ENCODE measurements around the gene KIAA0825.

KIAA0825 gene

DNA sequence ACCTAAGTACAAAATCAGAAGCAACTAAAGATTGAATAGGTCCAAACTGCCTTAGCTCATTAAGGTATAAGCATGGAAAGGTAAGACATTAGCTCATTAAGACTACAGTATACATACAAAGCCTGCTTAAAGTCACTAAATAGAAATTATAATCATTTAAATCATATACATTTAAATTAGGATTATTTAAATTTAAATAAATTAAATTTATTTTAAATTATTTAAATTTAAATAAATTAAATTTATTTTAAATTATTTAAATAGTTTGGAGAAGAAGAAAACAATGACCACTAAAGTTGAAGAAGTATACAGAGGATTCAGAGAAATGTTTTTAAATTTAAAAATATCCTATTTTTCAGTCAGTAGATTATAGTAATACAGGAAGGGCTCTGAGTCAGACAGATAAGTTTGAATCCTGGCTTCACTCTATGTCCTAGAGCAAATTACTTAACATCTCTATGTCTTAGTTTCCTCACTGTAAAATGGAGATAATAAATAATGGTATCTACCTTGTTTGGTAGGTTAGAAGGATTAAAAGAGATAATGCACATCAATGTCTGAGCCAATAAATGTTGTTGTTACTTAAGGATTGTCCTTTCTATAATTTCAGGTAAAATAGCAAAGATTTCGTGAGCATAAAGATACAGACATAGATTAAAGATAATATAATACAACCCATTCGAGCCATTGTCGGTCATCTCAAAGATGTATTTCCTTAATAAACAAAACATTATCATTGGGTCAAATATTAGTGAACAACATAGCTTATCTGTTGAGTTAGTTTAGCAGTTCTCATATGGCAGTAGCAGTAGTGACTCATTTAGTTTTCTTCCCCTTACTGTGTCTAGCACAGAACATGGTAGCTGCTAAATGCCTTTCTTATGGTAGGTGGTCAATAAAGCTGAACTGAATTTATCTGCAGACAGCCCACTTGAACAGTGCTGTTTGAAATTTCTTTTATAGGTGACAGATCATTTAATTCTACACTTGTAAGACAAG lies 100.6 kb downstream of the KIAA0825 start:
- intact Hi-C loops (cut with DNase I) = no loop called here

DNA sequence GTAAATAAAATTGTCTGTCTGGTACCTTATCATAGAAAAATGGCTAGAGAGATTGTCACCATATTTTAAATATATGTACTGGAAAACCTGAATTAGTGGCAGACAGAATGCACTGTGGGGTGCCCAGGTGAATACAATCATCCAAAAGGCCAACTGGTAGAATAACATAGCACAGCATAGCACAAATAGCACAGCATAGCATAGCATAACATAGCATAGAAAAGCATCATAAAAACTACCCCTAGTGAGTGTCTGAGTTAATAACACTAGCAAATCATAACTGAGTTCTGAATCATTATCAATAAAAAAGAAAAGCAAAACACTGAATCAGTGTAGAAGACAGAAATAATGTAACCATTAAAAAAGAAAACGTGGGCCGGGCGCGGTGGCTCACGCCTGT lies 102.3 kb downstream of the KIAA0825 start:
- intact Hi-C loops (cut with DNase I) = no loop called here
- DNase-seq = no peak

More for the DNA sequence above, 100.6 kb downstream of the KIAA0825 start:
- DNase-seq = no peak

DNA sequence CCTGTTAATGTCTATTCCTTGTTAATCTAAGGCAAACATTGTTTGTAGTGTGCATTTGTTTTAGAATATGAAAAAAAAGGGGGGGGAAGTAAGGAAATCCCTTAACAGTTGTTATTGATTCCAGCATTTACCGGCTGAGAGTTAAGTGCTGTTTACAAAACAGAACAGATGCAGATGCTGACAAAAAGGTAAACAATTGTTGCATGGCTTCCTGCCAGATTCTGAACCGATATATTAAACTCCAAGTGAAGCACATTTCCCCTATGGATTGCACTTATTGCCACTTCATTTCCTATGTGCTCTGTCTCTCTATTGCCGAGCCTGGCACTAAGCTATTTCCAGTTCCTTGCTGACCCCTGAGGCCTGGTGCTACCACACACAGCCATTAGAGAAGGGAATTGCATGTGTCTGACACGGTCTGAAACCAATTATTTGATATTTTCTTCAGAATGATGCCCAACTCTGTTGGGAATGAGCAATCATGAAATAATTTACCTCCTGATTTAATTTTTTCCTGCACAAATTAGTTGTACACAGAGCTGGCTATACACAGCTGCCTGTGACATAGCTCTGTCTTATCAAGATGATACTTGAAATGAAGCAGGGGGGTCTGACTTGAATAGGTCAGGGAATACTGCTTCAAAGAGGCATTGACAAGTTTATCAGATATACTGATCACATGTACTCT lies 109.8 kb downstream of the KIAA0825 start:
- no peak for DNase-seq
- intact Hi-C loops (cut with DNase I) = no loop called here

DNA sequence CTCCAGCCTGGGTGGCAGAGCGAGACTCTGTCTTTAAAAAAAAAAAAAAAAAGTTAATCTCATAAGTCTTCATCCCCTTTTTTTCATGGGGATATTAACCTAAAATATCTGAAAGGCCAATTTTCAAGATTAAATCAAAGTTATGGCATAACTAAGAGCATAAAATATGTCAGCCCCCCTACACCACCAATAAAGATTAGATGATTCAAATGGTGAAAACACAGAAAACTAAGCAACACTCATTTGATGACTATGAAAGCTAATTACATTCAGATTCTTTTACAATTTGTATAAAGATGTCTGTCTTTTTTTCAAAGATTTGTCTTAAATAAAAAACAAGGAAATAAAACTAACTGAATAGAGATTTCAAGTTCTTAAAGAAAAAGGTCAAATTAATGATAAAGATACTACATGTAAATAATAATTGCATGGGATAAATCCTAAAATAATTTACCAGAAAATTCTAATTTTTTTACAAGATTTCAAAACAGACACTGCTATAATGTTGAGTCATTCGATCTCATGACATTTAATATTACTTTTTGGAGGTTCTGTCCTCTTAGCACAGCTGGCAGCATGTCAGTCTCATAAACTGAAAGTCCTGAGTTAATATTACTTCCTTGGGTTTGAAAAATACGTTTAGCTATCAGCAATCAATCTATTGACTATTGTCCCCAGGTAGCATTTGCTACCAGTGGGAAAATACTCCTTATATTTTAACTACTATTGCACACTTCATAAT lies 112.9 kb downstream of the KIAA0825 start:
- intact Hi-C loops (cut with DNase I) = no loop called here
- no peak for DNase-seq

DNA sequence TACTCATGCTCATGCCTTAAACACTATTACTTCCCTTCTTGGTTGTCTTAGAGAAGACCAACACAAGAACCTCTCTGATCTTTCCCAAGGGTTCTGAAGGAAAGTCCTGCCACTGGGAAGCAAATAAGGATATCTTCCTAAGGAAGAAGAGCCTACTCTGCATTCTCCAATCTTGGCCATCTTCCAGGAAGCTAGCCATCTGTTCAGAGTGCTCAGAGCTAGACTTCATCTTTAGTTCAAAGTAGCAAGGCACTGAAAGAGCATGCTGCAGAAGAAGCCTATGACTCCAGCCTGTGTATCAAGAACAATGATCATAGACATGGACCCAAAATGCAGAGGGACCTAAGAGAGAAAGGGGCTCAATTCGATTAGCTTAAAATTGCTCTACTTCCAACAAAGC lies 114.7 kb downstream of the KIAA0825 start:
- intact Hi-C loops (cut with DNase I) = no loop called here
- DNase-seq = no peak

DNA sequence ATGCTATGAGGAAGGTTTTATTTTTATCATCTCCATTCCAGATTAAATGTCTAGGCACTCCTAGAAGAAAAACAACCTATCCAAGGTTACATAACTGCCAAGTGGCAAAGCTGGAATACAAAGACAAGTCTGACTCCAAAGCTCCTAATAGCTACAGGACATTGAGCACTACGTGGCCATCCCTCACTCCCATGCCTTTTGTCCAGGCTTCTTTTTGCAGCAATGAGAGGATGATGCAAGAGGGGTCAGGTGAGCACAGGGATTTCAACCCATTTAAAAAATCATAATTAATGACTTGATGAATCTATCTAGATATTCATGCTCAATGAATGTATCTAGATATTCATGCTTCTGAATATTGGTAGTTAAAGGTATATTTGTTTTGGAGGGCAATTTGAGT lies 117.0 kb downstream of the KIAA0825 start:
- intact Hi-C loops (cut with DNase I) = no loop called here
- no peak for DNase-seq

DNA sequence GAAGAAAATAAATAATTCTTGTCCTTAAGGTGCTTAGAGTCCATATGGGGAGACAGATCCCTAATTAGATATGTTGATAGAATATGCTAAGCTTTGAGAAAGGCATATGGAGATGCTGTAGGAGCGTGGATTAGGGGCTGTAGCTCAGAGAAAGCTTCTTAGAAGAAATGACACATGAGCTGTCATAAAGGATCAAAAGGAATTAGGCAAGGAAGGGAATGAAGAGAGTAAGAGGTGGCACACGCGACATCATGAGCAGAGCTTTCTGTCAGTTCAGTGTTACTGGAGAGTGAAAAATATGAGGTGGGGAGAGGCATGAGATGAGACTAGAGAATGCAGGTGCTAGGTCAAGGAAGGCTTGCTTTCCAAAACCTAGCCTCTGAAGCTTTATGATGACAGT lies 118.6 kb downstream of the KIAA0825 start:
- intact Hi-C loops (cut with DNase I) = no loop called here
- DNase-seq = no peak

DNA sequence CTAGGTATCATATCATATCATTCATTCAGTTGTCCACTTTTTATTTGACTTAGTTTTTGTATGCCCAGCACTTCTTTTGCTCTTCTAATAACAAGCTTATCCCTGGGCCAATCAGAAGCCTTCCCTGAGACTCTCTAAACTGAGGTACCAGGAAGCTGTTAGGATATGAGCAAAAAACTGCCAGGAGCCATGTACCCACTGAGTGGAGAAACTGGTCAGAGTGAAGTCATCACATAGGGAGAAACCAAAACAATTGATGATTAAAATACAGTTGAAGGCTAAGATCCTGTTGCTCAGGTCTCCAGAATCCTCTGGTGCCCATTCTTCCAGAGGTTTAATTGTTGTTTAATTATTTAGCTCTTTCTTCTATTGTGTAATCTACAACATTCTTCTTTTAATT lies 120.2 kb downstream of the KIAA0825 start:
- intact Hi-C loops (cut with DNase I) = no loop called here
- no peak for DNase-seq

DNA sequence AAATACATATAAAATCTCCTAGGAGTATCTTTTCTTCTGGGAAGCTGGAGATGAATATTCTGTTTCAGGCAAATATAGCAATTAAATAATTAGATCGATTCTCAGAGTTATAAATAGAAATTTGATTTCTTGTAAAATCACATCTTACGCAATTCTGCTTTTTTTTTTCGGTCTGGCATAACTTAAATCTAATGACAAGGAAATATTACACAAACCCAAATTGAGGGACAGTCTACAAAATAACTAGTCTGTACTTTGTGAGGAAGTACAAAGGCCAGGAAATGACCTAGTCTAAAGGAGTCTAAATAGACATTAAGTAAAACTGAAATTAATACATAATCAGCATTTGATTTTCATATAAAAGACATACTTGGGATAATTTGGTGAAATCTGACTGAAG lies 133.3 kb downstream of the KIAA0825 start:
- DNase-seq = no peak
- intact Hi-C loops (cut with DNase I) = no loop called here

DNA sequence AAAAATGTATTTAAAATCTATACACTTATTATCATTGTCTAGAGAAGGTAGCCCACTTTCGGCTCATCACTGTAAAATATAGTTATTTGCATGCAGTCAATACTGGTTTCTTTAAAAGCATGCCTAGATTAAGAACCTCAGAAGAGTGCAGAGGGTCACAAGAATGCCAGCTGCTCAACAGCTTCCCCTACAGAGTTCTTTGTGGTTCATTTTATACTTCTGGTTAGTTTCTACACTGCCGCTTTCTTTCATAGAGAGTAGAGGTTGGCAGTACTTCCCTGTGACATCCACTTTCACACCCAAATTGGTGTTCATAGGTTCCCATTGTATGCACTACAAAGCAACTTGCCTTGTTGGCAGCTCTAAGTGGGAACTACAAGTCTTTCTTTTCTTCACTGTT lies 137.3 kb downstream of the KIAA0825 start:
- intact Hi-C loops (cut with DNase I) = no loop called here

DNA sequence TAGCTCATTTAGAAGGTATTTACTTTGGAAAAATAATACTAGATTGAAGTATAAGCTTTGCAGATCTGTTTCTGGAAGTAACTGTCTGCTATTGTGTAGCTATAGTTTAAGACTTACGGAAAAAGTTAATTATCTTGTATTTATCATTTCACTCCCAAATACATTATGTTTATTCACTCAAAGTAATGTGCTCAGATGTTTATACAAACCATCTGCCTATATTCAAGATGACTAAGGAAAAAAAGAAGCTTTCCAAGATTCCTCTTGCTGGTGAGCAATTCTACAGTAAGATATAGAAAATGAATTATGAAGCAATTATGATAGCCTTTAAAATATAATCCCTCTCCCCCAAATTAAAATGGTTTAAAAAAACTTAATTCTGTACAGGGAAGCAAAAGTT lies 137.9 kb downstream of the KIAA0825 start:
- no peak for DNase-seq

More for the DNA sequence above, 137.3 kb downstream of the KIAA0825 start:
- no peak for DNase-seq

DNA sequence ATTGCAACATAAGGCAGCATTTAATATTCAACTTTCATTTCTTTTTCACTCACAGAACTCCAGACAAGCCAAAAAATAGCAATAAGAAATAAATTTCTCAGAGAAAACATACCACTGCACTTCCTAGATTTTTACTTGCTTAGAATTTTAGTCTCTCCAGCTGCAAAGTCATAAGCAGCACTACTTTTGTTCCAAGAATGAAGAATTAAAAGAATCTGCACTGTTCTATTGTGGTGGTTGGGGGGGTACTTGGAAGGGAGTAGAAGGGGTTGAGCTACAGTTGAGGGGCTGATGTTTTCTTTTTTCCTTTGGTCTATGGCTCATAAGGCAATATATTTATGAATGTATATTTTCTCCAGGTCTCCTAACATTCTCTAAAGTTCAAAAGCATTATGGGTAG lies 144.5 kb downstream of the KIAA0825 start:
- no peak for DNase-seq
- intact Hi-C loops (cut with DNase I) = no loop called here

More for the DNA sequence above, 137.9 kb downstream of the KIAA0825 start:
- intact Hi-C loops (cut with DNase I) = no loop called here

DNA sequence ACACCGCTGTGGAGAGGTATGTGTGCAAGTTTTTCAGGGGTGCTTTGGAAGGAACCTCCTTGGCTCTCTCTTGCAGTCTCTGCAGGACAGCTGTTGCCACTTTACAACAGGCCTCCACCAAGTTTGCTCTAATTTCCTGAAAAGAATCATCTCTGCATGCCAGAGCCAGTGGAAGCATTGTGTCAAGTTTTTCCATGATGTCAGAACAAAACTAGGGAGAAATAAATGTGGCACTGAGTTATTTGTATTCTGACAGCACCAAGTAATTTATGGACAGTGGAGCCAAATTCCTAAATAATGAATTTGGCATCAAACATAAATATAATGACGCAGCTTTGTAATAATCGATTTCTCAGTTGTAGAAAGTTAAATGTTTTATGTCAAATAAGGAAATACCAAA lies 146.9 kb downstream of the KIAA0825 start:
- intact Hi-C loops (cut with DNase I) = no loop called here
- DNase-seq = no peak

DNA sequence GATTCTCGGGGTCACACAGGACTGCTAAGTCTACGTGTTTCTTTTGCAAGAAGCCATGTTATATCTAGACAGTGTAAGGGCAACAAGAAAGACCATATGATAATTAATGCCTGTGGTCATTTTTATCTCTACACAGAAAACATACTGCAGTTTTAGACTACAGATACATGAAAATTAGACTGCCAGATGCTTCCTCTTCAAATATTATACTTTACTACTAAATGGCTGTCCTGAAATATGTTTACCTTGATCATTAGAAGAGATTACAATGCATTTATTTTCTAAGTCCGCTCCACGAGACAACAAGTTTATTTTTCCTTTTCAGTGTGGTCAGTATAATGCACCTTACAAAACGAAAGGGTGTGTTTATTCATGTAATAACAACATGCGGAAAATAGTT lies 147.6 kb downstream of the KIAA0825 start:
- intact Hi-C loops (cut with DNase I) = no loop called here
- no peak for DNase-seq

DNA sequence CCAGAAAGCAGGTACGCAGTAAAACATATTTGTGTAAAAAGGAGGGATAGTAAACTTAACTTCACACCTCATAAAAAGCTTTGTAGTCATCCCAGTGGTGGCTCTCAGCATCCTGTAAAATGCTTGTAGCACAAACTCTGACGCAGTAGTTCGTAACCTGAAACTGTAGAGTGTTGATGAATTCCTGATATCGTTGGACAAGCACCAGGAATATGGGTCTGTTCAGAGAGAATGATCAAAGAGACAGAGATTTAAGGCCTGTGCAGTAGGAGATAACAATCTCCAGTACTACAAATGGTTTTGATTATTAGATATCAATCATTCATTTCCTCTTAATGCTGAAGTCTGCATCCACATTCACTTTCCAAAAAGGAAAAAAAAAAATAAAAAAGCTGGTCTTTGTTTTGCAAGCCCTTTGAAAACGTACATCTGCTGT lies 148.5 kb downstream of the KIAA0825 start:
- intact Hi-C loops (cut with DNase I) = no loop called here
- no peak for DNase-seq

DNA sequence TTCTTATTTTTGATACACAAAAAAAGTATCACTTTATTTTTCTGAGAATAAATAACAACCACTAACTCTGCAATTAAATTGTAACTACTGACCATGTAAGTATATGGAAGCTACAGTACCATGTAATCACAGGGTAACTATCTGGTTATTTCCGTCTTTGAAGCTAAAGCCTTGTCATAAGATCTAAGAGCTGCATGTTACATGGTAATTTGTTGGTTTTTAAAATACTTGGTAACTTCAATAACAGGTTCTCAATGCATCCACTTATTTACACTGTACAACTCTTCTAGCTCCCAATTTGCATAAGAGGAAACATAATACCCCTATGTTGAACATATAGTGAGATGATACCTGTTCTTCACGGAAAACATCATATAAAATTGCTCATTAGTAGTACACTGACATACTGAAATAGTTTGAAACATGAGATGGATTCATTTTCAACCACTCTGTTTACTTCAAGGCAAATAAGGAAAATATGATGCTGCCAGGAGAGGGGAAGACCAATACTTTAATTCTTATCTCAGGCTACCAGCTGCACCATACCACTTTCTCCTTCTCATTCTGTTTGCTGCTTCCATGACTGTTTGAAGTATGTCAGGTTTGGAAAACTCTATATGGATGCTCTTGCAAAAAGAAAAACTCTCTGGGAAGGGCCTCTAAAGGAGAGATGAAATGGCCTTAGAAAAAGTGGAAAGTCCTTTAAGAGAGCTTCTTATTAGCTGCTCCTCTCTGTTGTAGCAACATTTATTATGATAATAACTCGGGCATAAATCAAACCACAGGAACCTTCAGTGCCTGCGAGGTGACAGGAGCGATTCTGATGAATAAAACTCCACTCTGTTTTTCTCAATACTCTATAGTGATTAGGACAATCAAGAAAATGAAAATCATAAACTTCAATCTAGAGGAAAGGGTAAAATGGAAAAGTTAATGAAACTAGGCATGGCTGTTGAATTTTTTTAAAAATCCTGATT lies 150.2 kb downstream of the KIAA0825 start:
- intact Hi-C loops (cut with DNase I) = no loop called here
- no peak for DNase-seq

DNA sequence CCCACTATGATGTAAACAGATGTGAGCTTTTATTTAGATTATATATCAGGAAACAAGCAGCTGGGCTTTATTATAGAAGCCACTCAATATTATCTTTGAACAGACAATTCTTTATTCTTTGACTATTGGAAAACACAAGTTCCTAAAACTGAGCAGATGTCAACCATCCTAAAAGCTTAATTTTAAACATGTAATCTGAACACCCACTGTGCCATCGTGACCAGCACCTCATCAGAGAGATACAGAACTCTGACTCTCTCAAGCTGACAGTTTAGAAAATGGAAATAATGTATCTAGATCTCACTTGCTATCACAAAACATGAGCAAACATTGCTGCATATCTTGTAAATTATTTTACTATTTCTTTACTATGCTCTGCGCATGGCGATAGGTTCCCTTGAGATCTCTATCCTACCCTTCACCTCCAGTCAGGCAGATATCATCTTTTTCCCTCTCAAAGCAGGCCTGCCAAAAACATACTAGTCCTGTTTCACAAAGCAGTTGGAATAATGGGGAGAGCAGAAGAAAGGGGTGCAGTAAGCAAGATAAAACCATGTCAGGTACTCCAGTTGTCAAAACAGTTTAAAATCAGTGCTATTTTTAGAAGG lies 151.0 kb downstream of the KIAA0825 start:
- DNase-seq = no peak
- intact Hi-C loops (cut with DNase I) = no loop called here

DNA sequence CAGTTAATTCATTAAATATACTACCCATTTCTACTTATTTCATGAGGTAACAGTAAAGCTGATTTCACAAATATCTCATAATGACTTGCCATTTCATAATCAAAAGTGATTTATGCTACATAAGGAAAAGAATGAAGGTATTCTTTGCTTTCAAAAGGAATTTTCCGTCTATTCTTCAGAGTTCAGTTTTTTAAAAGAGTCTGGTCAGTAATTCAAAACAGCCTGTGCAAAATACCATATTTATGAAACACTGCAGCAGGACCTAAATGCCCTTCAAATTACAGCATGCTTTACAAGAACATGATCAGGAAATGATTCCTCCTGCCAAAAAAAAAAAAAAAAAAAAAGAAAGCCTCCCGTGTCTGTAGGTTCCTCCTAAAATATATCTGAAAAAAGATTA lies 154.7 kb downstream of the KIAA0825 start:
- intact Hi-C loops (cut with DNase I) = no loop called here
- no peak for DNase-seq

DNA sequence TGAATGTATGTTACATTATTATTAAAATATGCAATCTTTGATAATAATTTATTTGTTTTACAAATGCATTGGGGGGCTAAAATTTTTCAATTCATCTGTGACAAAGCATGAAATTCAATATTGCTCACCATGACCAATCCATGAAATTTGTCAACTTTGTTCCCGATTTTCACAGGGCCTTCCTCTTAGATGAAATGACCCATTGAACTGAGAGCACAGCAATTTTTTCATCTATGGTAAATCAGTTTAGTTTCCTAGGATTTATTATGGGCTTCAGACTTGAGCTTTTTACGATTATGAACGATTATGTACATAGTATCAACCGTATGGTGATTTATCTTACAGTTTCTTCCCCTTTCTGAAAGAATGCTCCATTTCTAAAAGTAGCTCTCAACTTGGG lies 157.3 kb downstream of the KIAA0825 start:
- intact Hi-C loops (cut with DNase I) = no loop called here
- DNase-seq = no peak

All from posterior cingulate gyrus (tissue), 11 donors.